DOHH2 (cell line): ENCODE measurements around the gene MDFIC2.
"Not testable (repeated sequence)": the region's sequence is repeated elsewhere in the genome, so short reads cannot be mapped to it uniquely, and the experiment has no call there.

Experiments
- H3F3A ChIP-seq: fragments of 200-600 bp; sonication (generic), shearing (Covaris generic); 2 replicates; pipeline ENCODE4 v1.6.0; 2016; ENCODE audit warnings: antibody characterized with exemption, mild to moderate bottlenecking; ENCODE audit not compliant: control insufficient read depth, insufficient read depth
- H3K27ac ChIP-seq: fragments of 200-600 bp; sonication (generic); 2 replicates; pipeline ENCODE4 v1.5.1; 2014; ENCODE audit warnings: low read depth, mild to moderate bottlenecking, low read length, moderate library complexity
- H3K27me3 ChIP-seq: fragments of 200-600 bp; sonication (generic); 2 replicates; pipeline ENCODE4 v1.6.1; 2014; ENCODE audit warnings: mild to moderate bottlenecking, low read length, mixed read lengths; ENCODE audit not compliant: control insufficient read depth
- H3K36me3 ChIP-seq: fragments of 200-600 bp; sonication (generic); 2 replicates; pipeline ENCODE4 v1.6.1; 2014; ENCODE audit warnings: mild to moderate bottlenecking, low read length, moderate library complexity, mixed read lengths; ENCODE audit not compliant: control insufficient read depth
- H3K4me1 ChIP-seq: fragments of 200-600 bp; sonication (generic); 2 replicates; pipeline ENCODE4 v1.6.1; 2014; ENCODE audit warnings: mild to moderate bottlenecking, low read length, mixed read lengths; ENCODE audit not compliant: control insufficient read depth
- H3K4me2 ChIP-seq: fragments of 200-600 bp; sonication (generic); 2 replicates; pipeline ENCODE4 v1.6.0; 2014; ENCODE audit warnings: mild to moderate bottlenecking, low read length, moderate library complexity
- H3K4me3 ChIP-seq: fragments of 200-600 bp; sonication (generic); 2 replicates; pipeline ENCODE4 v1.5.1; 2014; ENCODE audit warnings: mild to moderate bottlenecking, low read length, mixed read lengths
- H3K79me2 ChIP-seq: fragments of 200-600 bp; sonication (generic); 2 replicates; pipeline ENCODE4 v1.6.1; 2014; ENCODE audit warnings: mild to moderate bottlenecking, low read length, mixed read lengths; ENCODE audit not compliant: control insufficient read depth
- H3K9me2 ChIP-seq: fragments of 200-600 bp; sonication (generic); replicated peaks from 2 replicates; pipeline ENCODE4 v1.6.1; 2014; ENCODE audit warnings: mild to moderate bottlenecking, low read length, mixed read lengths; ENCODE audit not compliant: control insufficient read depth
- H3K9me3 ChIP-seq: fragments of 200-600 bp; sonication (generic); 2 replicates; pipeline ENCODE4 v1.6.1; 2014; ENCODE audit warnings: antibody characterized with exemption, low read length, mixed read lengths; ENCODE audit not compliant: control insufficient read depth, insufficient read depth
- H4K20me1 ChIP-seq: fragments of 200-600 bp; sonication (generic); 2 replicates; pipeline ENCODE4 v1.6.0; 2014; ENCODE audit warnings: low read depth, mild to moderate bottlenecking, antibody characterized with exemption, low read length, moderate library complexity; ENCODE audit not compliant: control insufficient read depth, insufficient read depth
- CTCF ChIP-seq: fragments of 200-600 bp; sonication (generic); IDR thresholded peaks from one replicate; pipeline ENCODE4 v1.5.1; 2014; ENCODE audit warnings: antibody characterized with exemption, mild to moderate bottlenecking, low read depth, low read length; ENCODE audit not compliant: poor library complexity, severe bottlenecking
- EZH2phosphoT487 ChIP-seq: fragments of 200-600 bp; sonication (generic); IDR thresholded peaks from 2 replicates; pipeline ENCODE4 v1.6.1; 2017; ENCODE audit warnings: borderline replicate concordance, mild to moderate bottlenecking, antibody characterized with exemption, low read length, moderate library complexity, mixed read lengths

MDFIC2 gene

GRCh38 chr3:70358978-70359580 is 46.6 kb upstream of the MDFIC2 start:
- H3K79me2 ChIP-seq: no peaks in the 10 kb centered on the region
- no peaks in the 10 kb centered on the region for H3K9me3 ChIP-seq
- peak; percentile 70 for TF ChIP-seq CTCF
- TF ChIP-seq EZH2phosphoT487: no peak
- no peaks in the 10 kb centered on the region for H3F3A ChIP-seq
- no peak overlapping the region for H3K27ac ChIP-seq
- no peak overlapping the region for H3K4me2 ChIP-seq
- no peaks in the 10 kb centered on the region for H3K27me3 ChIP-seq
- H3K4me3 ChIP-seq: no peak overlapping the region
- no peaks in the 10 kb centered on the region for H3K9me2 ChIP-seq
- H3K36me3 ChIP-seq: no peaks in the 10 kb centered on the region
- H3K4me1 ChIP-seq: peaks cover 7% of the 10 kb centered on the region
- H4K20me1 ChIP-seq: no peaks in the 10 kb centered on the region

- TF ChIP-seq EZH2phosphoT487 (no peak), CTCF (no peak)
- H3F3A ChIP-seq: no peaks in the 10 kb centered on the region
- H4K20me1 ChIP-seq: no peaks in the 10 kb centered on the region
- H3K79me2 ChIP-seq: no peaks in the 10 kb centered on the region
- no peaks in the 10 kb centered on the region for H3K36me3 ChIP-seq
- H3K4me1 ChIP-seq: no peaks in the 10 kb centered on the region
- H3K27me3 ChIP-seq: 0 out of 2 replicates have a peak, but pooled peaks cover 2% of the 10 kb centered on the region
- H3K9me2 ChIP-seq: no peaks in the 10 kb centered on the region
- H3K9me3 ChIP-seq: no peaks in the 10 kb centered on the region
- H3K4me2 ChIP-seq: no peak overlapping the region
- no peak overlapping the region for H3K27ac ChIP-seq
- no peak overlapping the region for H3K4me3 ChIP-seq
Observed at GRCh38 chr3:70352215-70352614, 39.8 kb upstream of the MDFIC2 start.

- Histone ChIP-seq H3K9me2 (no peaks in the 10 kb centered on the region), H3K79me2 (no peaks in the 10 kb centered on the region), H3K9me3 (no peaks in the 10 kb centered on the region), H4K20me1 (no peaks in the 10 kb centered on the region), H3F3A (no peaks in the 10 kb centered on the region), H3K36me3 (no peaks in the 10 kb centered on the region), H3K4me2 (no peak overlapping the region), H3K4me1 (no peaks in the 10 kb centered on the region), H3K27ac (no peak overlapping the region), H3K27me3 (no peaks in the 10 kb centered on the region), H3K4me3 (no peak overlapping the region)
- no peak for TF ChIP-seq EZH2phosphoT487
- no peak for TF ChIP-seq CTCF
Observed at GRCh38 chr3:70342149-70342548, 29.7 kb upstream of the MDFIC2 start.

- not testable (repeated sequence) for H3K79me2 ChIP-seq, H3K9me3 ChIP-seq, H4K20me1 ChIP-seq, H3K27ac ChIP-seq, H3K27me3 ChIP-seq, H3K36me3 ChIP-seq, H3F3A ChIP-seq, H3K4me3 ChIP-seq, H3K4me2 ChIP-seq, H3K9me2 ChIP-seq, H3K4me1 ChIP-seq
Observed at GRCh38 chr3:70336885-70337284, 24.4 kb upstream of the MDFIC2 start.
